Choroid plexus epithelial cell (primary cell): Measurements from ENCODE around the gene CNRIP1.
"Not testable (repeated sequence)": the region's sequence is repeated elsewhere in the genome, so short reads cannot be mapped to it uniquely, and the experiment has no call there.

Source experiments
- DNase-seq: peaks from one replicate; pipeline ENCODE4 v3.0.0-alpha.2; 2010; ENCODE audit warnings: low read depth
- H3K4me3 ChIP-seq: 2 replicates; pipeline ENCODE4 v1.5.1; 2011; ENCODE audit warnings: low read depth, mild to moderate bottlenecking, control low read depth, low read length, moderate library complexity
- TF ChIP-seq, protein P1 (sequence below): conservative IDR thresholded peaks from 2 replicates; pipeline ENCODE4 v1.5.1; 2011; ENCODE audit warnings: low read depth, mild to moderate bottlenecking, control low read depth, inconsistent platforms, low read length, moderate library complexity

Gene CNRIP1

DNA sequence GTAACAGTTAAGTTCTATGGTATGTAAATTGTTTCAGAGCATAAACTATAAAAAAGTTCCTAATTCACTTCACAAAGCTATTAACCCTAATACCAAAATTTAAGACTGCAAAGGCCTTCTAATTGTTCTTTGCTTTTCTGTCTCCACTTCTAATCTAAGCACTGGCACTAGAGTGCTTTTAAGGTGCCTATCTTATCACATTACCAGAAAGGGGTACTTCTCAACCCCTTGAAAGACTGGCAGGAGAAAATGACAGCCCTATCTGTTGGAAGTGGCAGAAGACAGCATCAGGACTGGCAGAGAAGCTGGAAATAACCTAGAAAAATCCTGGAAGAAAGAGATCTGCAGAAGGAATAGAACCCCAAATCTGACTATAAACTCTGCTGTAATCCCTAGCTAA is 10.3 kb downstream of the CNRIP1 start:
- no peak for DNase-seq

DNA sequence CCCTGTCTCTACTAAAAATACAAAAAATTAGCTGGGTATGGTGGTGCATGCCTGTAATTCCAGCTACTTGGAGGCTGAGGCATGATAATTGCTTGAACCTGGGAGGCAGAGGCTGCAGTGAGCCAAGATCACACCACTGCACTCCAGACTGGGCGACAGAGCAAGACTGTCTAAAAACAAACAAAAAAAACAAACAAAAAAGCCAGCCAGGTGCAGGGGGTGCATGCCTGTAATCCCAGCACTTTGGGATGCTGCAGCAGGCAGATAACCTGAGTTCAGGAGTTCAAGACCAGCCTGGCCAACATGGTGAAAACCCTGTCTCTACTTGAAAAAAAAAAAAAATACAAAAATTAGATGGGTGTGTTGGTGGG is 15.9 kb downstream of the CNRIP1 start:
- DNase-seq, H3K4me3 ChIP-seq: not testable (repeated sequence)

More for the DNA sequence above, 10.3 kb downstream of the CNRIP1 start:
- TF ChIP-seq, protein P1, sequence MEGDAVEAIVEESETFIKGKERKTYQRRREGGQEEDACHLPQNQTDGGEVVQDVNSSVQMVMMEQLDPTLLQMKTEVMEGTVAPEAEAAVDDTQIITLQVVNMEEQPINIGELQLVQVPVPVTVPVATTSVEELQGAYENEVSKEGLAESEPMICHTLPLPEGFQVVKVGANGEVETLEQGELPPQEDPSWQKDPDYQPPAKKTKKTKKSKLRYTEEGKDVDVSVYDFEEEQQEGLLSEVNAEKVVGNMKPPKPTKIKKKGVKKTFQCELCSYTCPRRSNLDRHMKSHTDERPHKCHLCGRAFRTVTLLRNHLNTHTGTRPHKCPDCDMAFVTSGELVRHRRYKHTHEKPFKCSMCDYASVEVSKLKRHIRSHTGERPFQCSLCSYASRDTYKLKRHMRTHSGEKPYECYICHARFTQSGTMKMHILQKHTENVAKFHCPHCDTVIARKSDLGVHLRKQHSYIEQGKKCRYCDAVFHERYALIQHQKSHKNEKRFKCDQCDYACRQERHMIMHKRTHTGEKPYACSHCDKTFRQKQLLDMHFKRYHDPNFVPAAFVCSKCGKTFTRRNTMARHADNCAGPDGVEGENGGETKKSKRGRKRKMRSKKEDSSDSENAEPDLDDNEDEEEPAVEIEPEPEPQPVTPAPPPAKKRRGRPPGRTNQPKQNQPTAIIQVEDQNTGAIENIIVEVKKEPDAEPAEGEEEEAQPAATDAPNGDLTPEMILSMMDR = no peak
- H3K4me3 ChIP-seq = no peak overlapping the region

DNA sequence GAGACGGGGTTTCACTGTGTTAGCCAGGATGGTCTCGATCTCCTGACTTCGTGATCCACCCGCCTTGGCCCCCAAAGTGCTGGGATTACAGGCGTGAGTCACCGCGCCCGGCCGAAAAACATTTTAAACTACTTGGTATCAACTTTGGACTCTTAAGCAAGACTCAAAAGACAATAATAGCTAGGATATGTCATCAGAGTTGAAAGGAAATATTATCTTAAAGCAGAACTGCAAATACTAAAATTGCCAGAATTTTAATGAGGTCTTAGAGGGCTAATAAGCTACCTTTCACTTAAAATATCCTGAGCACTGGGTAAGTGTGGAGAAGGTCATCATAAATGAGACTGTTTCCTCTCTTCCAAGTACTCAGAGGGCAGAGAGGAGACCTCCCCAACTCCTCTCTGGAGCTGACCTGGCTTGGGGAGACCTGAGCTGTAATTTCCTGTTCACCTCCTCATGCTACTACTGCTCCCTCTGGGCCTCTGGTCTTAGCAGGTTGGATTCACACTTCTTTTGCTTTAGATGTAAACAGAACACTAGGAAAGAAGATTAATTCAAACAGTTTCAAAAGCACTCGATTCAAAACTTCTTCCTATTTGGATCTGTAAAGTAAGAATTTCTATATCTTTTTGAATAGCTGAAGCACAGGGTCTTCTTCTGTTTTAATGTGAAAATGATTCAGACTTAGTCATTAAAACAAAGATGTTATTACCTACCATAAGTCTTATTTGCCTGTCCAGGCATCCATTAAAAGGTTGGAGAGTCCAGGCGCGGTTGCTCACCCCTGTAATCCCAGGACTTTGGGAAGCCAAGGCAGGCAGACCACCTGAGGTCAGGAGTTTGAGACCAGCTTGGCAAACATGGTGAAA is 16.5 kb downstream of the CNRIP1 start:
- TF ChIP-seq, protein P1 = no peak
- no peak overlapping the region for H3K4me3 ChIP-seq
- no peak for DNase-seq

DNA sequence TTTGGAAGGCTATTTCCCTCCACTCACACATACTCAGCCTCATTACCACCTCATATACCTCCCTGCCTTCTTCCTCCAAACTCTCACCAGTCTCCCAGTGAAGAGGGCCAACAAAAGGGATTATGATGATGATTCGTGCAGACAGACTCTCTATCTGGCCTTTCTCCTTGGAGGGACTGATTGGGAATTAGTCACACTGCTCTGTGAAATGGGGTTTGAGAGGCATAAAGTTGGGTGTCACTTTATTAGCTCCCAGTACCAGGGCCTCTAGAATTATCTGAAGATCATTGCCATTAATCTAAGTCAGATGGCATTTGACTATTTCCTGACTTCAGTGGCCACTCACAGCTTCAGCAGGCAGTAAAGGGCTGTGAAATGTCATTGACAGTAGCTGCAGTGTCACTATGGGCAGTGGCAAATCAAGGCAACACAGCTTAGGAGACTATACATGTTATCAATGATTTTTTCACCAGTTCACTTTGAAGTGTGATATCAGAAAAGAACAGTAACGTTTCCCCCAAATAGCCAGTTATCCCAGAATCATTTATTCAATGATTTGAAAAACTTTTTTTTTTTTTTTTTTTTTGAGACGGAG is 17.4 kb downstream of the CNRIP1 start:
- no peak overlapping the region for H3K4me3 ChIP-seq
- no peak for DNase-seq
- TF ChIP-seq, protein P1 = no peak

DNA sequence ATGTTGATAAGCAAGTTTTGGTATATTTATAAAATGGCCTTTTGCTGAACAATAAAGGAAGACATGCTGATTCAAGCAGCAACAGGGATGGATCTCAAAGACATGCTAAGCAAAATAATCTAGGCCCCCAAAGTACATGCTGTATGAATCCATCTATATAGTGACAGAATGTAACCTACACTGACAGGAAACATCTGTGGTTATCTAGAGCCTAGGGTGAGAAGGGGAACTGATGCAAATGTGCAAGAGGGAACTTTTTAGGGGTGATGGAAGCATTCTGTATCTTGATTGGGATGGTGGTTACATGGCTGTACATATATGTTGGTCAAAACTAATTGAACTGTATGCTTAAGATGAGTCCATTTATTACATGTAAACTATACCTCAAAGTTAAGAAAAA is 24.2 kb downstream of the CNRIP1 start:
- TF ChIP-seq, protein P1 = no peak
- no peak for DNase-seq
- no peak overlapping the region for H3K4me3 ChIP-seq

DNA sequence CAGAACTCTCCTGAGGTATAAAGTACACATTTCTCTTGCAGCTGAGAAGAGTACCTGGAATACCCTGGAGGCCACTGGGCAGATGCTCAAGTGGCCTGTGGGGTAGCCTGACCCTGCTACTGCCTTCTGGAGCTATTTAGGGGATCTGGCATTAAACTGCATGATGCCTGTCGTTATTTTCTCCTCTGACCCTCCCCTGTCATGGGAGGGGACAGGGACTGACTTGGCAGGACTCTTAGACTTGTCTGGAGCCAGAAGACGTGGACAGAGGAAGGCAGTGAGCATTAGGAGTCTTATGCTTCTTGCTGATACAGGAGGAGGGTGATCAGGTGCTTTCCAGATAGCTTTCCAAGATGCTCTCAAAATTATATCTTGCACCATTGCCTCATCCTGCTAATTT is 24.8 kb downstream of the CNRIP1 start:
- TF ChIP-seq, protein P1 = no peak
- H3K4me3 ChIP-seq = no peak overlapping the region
- DNase-seq = no peak

DNA sequence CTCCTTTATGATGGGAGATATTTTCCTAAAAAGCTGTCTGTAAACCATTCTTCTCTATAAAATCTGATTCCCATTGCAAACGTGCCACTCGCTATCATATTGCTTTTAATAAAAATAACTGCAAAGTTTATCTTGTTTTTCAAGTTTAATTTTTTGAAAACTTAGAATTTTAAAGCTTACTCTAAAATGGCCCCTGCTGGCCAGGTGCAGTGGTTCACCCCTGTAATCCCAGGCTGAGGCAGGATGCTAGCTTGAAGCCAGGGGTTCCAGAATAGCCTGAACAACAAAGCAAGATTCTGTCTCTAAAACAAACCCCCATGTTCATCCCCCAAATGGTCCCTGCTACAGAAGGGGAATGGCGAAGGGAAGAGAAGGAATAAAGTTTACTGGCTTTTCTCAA is 25.6 kb downstream of the CNRIP1 start:
- no peak for DNase-seq
- TF ChIP-seq, protein P1 = peak; percentile 4
- no peak overlapping the region for H3K4me3 ChIP-seq
